GM18858 (cell line): ENCODE data around the gene CRIP1.

Experiments
- ATAC-seq: cut with Tn5 transposase; IDR thresholded peaks from one replicate; pipeline ENCODE4 v1.9.1; 2021; ENCODE audit not compliant: unreplicated experiment

Gene CRIP1

DNA sequence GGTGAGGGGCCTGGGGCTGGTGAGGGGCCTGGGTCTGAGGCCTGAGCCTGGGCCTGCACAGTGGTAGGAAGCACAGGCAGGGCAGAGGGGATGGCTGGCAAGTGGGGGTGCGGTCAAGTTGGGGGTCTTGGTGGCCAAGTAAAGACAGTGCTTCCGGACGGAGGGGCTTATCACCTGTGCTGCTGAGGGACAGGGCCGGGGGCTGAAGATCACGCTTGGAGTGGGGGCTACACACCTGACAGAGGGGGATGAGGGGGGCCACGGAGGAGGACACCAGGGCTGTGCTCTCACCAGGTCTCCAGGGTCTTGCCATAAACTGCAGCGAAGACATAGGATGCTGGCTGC, 16.6 kb downstream of the CRIP1 start:
- ATAC-seq: no peak

- ATAC-seq: no peak
Measured at GRCh38 chr14:105503935-105504692, 17.4 kb downstream of the CRIP1 start.

DNA sequence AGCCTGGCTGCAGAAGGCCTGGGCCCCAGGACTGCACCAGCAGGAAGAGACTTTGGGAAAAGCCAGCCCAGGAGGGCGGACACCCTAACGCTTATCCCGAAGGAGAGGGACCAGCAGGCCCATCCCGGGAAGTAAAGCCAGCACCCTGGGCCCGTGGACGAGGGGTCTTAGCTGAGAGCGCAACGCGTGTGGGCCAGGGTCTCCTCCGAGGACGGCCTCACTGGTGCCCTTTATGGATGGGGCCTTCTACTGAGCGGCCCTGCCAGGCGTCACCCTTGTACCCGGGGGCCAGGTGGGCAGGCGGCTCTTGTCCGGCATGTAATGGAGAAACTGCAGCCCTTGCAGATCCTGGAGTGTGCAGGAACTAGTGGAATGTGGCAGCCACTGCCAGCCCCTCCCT, 18.4 kb downstream of the CRIP1 start:
- ATAC-seq: no peak

DNA sequence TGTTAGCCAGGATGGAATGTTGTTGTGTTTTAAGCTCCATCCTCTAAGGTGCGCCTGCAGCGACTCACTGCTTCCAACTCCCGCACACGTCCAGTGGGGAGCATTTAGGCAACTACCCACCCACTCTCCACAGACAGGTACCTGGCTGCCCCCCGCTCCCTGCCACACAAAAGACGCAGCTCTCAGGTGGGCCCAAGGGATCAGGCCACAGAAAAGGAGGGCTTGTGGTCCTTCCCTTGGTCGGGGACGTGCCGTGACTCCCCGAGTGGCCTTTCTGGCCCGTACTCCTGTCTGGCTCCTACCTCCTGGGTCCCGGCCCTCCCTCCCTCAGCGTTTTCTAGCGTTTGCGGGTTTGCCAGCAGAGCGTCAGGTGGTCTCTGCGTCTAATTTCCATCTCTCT, 20.6 kb downstream of the CRIP1 start:
- no peak for ATAC-seq

DNA sequence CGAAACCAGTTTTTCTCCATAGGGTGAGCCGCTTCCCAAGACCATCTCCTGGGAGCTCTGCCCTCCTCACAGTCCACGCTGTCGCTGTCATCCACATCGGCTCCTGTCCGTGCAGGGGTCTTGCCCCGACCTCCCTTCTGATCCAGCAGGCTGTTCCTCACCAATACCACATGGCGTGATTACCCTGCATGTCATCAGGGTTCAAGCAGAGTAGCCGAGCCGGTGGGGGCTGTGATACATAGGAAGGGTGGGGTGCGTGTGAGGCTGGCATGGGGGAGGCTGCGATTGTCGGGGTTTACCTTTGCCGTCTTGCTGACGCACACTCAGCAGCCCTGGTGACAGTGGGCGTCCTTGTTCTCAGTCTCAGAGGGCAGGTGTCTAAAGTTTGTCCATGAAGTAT, 21.4 kb downstream of the CRIP1 start:
- ATAC-seq: no peak

- ATAC-seq: no peak
Measured at GRCh38 chr14:105508601-105509000, 21.9 kb downstream of the CRIP1 start.

GRCh38 chr14:105517096-105517495, 30.4 kb downstream of the CRIP1 start:
- ATAC-seq: no peak

DNA sequence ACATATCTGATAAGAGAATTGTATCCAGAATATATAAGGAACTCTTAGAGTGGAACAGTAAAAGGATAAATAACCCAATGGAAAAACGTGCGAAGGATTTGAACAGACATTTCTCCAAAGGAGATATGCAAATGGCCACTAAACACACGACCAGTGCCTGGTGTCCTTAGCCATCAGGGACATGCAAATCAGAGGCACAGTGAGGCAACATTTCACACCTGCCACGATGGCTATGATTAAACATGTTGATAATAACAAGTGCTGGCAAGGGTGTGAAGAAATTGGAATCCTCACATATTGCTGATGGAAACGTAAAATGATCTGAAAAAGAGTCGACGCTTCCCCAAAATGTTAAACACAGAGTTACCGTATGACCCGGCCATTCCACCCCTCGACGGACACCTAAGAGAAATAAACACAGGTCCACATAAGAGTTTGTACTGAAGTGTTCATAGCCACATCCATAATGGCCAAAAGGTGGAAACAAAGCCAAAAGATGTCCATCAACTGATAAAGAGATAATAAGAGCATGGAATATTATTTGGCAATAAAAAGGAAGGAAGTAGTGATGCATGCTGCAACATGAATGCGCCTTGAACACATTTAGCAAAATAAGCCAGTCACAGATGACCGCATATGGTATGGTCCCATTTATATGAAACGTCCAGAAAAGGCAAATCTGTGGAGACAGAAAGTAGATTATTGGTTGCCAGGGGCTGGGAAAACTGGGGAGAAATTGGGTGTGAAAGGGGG, 33.4 kb downstream of the CRIP1 start:
- ATAC-seq: no peak

DNA sequence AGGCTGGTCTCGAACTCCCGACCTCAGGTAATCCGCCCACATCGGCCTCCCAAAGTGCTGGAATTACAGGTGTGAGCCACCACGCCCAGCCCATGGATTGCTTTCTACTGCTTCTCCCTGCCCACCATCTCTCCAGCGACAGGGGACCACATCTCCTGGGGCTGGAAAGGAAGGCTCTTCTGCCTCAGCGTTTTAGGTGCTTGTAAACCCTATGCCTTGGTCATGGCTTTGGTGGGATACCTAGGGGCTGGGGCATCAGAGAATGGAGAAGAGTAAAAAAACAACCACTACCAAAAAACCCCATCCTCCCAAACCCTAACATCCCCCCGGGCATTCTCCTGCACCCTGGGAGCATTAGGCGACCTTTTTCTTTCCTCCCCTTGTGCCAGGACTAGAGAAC, 38.6 kb downstream of the CRIP1 start:
- ATAC-seq: no peak

DNA sequence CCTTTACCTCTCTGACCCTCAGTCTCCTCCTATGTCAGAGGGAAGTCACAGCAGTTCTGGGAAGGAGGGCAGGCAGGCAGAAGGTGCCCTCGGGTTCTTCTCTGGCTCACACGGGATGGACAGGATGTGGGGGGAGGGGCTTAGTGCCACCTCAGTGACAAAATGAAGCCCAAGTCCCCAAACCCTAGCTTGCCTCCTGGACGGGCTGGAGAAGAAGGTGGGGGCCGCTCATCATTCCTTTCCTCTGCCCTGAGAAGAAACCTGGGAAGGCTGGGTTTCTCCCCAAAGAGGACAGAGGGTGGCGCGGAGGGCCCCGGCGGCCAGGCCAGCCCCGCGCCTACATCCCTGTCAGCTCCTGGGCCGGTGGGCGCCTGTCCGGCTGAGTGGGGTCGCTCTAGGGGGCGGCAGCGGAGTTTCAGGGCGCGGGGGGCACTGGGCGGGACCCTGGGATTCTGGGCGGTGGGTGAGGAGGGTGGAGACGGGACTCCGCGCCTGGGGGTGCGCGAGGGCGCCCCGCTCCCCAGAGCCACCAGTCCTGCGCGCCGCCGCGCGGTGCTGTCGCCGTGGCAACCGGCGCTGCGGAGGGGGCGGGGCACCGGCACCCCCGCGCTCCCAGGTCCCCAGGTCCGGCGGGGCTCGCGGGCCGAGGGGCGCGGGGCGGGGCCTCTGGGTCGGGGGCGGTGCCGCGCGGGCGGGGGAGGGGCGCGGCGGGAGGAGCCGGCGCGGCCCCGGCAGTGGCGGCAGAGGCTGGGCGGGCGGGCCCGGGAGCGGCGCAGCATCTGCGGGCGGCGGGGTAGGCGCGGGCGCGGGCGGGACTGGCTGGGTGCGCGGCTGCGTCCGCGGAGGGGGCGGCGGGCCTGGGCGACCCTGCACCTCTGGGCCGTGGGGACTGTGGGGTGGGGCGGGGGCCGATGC, 39.4 kb downstream of the CRIP1 start, which contains the start of gene TMEM121:
Gene TMEM121, plus strand, starts transcription at position 723 of the 915 bp plus-strand sequence. CDS start 2,252 bp downstream, outside the sequence.
- no peak for ATAC-seq

- no peak for ATAC-seq
Measured at GRCh38 chr14:105526776-105527380, 40.2 kb downstream of the CRIP1 start.

GRCh38 chr14:105527381-105527825, 40.7 kb downstream of the CRIP1 start:
- ATAC-seq: no peak

DNA sequence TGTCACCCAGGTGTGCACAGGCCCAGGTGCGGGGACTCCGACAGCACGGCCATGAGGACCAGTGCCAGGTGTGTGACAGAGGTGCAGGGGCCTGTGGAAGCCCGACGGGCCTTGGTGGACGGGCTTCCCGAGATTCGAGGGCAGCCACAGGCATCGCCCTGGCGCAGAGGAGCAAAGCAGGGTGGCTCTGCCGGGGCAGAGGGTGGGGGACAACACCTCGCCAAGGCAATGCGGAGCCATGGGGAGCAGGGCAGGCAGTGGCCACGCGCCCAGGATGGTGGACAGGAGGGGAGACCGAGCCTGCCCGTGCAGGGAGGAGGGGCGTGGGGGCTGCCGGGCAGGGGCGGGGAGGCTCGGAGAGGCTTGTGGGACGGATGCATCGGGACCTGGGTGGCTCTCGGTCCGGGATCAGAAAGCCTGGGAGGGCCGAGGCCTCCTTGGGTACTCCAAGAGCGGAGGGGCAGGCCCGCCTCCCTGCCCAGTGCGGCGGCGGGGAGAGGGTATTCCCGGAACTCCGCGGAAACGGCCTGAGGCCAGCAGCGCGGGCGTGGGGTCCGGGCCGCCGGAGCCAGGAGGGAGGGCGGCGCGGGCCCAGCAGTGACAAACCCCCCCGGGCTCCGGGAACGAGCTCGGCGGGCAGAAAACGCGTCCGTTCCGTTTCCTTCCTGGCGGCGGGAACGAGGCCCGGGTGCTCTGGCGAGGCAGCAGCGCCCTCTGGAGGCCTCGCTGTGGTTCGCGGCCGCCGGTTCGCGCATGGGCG, 41.3 kb downstream of the CRIP1 start:
- ATAC-seq: no peak

- no peak for ATAC-seq
Measured at GRCh38 chr14:105528586-105529318, 42.1 kb downstream of the CRIP1 start.

DNA sequence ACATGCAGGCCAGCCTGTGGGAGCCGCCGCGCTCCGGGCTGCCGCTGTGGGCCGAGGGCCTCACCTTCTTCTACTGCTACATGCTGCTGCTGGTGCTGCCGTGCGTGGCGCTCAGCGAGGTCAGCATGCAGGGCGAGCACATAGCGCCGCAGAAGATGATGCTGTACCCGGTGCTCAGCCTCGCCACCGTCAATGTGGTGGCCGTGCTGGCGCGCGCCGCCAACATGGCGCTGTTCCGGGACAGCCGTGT, 42.6 kb downstream of the CRIP1 start:
- no peak for ATAC-seq

DNA sequence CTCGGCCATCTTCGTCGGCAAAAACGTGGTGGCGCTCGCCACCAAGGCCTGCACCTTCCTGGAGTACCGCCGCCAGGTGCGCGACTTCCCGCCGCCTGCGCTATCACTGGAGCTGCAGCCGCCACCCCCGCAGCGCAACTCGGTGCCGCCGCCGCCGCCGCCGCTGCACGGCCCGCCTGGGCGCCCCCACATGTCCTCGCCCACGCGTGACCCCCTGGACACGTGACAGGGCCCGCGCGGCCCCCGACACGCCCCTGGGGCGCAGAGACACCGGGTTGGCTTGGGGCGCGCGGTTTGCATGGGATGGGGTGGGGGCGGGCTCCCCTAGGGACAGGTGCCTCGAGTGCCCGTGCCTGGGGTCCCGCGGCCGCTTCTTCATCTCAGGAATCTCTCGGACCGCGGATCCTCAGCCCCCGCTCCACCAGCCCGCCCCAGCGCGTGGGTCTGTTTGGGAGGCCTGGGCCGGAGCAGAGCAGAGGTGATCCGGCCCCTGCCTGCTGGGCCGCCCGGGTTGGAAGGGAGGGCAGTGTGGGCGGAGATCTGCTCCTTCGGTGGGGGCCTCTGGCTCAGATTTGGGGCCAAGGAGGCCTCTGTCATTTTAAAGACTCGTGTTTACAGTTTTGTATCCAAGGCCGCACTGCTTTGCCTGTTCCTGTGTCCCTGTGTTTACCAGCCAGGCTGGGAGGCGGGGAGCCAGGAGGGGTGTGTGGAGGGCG, 43.0 kb downstream of the CRIP1 start:
- ATAC-seq: no peak

DNA sequence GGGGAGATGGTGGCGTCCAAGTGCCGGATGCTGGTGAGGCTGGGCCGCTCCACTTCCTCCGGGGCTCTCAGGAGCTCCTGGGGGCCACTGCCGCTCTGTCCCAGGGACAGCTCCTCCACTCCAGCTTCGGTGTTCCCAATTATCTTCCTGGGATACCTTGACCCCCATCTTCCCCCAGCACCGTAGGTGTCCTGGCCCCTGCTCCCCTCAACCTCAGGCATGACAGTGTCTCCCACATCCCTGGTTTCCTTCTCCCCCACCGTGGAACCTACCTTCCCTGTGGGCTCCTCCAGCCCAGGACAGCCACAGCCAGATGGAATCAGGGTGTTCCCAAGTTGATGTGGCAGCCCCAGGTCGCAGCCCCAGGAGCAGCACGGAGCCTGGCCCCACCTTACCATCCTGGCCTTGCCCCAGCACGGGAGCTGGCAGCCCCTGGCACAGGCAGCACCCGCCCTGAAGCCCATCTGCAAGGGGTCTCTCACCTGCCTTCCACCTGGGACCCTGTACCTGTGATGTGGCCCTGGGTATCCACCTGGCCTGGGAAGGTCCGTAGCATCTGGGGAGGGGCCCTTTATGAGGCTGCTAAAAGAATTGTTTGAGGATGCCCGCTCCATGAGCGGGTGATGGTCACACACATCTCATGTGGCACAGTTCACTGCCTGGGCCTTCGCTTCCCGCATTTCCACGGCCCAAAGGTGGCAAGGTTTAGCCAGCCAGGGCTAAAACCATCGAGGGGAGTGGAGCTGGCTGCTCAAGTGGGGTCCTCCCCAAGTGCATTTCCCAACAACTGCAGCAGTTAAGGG, 43.8 kb downstream of the CRIP1 start:
- ATAC-seq: no peak

GRCh38 chr14:105531088-105531893, 44.6 kb downstream of the CRIP1 start:
- no peak for ATAC-seq
